Endothelial cell of umbilical vein (primary cell): ENCODE results near the gene RELN.

ENCODE experiments used
- CTCF ChIP-seq, 2 donors: IDR thresholded peaks; 1 replicate in 1 of 2; 2 replicates in 1 of 2; pipeline ENCODE4 v1.5.1; 2011; ENCODE audit warnings: low read length in 2 of 2, mild to moderate bottlenecking in 2 of 2, moderate library complexity in 2 of 2, control low read depth in 1 of 2, inconsistent platforms in 1 of 2, low read depth in 1 of 2; ENCODE audit not compliant: insufficient read depth in 1 of 2; ENCODE audit errors: extremely low read depth in 1 of 2
- EZH2 ChIP-seq: IDR thresholded peaks from 2 replicates; pipeline ENCODE4 v1.6.1; 2012; ENCODE audit warnings: borderline replicate concordance, low read depth, mild to moderate bottlenecking, moderate library complexity, low read length, inconsistent platforms; ENCODE audit not compliant: severe bottlenecking
- JUN ChIP-seq: IDR thresholded peaks from 2 replicates; pipeline ENCODE4 v1.6.1; 2011; ENCODE audit warnings: borderline replicate concordance, low read depth; ENCODE audit not compliant: insufficient read length, insufficient read depth
- MYC ChIP-seq: IDR thresholded peaks from one replicate; pipeline ENCODE4 v1.6.1; 2011; ENCODE audit warnings: mild to moderate bottlenecking, low read depth, low read length
- POLR2A ChIP-seq: IDR thresholded peaks from 2 replicates; pipeline ENCODE4 v1.6.1; 2012; ENCODE audit warnings: low read depth, mild to moderate bottlenecking, control low read depth, low read length

- TF ChIP-seq POLR2A (no peak), CTCF (IDR thresholded peaks at IDR 0.05; ENCODE audit: extremely low read depth in 1 of 2, insufficient read depth in 1 of 2, low read depth in 1 of 2, low read length in 2 of 2) (no peak), JUN (no peak), MYC (no peak), EZH2 (no peak)
Measured at GRCh38 chr7:103894656-103895596, 94.5 kb downstream of the RELN start.
